Measurements from ENCODE around the gene ACBD4. TPM values are rescaled to one million over a fixed set of nuclear protein-coding genes. Genes with fewer than 3 reads are reported as not detected.

Gene ACBD4
- total RNA-seq, 4 donors from 2014 or later: 25.9 to 41.9 (median 28.2) TPM

DNA sequence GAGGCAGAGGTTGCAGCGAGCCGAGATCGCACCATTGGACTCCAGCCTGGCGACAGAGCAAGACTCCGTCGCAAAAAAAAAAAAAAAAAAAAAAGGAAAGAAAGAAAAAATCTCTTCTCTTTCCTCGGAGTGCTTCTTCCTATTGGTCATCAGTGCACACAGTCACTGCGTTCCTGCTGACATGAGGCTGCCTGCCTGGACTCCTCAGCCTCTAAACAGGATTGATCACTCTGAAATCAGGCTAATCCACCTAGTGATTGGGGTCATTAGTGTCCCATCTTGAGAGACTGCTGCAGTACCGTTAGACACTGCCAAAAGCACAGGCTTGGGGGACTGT is 34.0 kb upstream of the ACBD4 start:
- peaks cover 0 to 61% (median 21%) of the 10 kb centered on the region in 4 donors for H3K4me1 ChIP-seq
- no peaks in the 10 kb centered on the region for H3K27me3 ChIP-seq
- peaks cover 2 to 94% (median 58%) of the 10 kb centered on the region in 3 donors for H3K36me3 ChIP-seq
- DNase-seq (ENCODE audit: low spot score in 2 of 2): no peak
- H3K4me3 ChIP-seq: no peak overlapping the region
- H3K9me3 ChIP-seq: no peaks in the 10 kb centered on the region
- peak overlapping the region in 2 of 4 donors; percentile 55 to 76 for H3K27ac ChIP-seq
- TF ChIP-seq EP300 (IDR thresholded peaks at IDR 0.05): no peak
- TF ChIP-seq, protein P1, sequence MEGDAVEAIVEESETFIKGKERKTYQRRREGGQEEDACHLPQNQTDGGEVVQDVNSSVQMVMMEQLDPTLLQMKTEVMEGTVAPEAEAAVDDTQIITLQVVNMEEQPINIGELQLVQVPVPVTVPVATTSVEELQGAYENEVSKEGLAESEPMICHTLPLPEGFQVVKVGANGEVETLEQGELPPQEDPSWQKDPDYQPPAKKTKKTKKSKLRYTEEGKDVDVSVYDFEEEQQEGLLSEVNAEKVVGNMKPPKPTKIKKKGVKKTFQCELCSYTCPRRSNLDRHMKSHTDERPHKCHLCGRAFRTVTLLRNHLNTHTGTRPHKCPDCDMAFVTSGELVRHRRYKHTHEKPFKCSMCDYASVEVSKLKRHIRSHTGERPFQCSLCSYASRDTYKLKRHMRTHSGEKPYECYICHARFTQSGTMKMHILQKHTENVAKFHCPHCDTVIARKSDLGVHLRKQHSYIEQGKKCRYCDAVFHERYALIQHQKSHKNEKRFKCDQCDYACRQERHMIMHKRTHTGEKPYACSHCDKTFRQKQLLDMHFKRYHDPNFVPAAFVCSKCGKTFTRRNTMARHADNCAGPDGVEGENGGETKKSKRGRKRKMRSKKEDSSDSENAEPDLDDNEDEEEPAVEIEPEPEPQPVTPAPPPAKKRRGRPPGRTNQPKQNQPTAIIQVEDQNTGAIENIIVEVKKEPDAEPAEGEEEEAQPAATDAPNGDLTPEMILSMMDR (IDR thresholded peaks at IDR 0.05): no peak
- TF ChIP-seq POLR2A (IDR thresholded peaks at IDR 0.05): no peak
- WGBS, 2 donors: 20 to 73% methylated on average over 8 to 9 of the region's 9 CpGs

DNA sequence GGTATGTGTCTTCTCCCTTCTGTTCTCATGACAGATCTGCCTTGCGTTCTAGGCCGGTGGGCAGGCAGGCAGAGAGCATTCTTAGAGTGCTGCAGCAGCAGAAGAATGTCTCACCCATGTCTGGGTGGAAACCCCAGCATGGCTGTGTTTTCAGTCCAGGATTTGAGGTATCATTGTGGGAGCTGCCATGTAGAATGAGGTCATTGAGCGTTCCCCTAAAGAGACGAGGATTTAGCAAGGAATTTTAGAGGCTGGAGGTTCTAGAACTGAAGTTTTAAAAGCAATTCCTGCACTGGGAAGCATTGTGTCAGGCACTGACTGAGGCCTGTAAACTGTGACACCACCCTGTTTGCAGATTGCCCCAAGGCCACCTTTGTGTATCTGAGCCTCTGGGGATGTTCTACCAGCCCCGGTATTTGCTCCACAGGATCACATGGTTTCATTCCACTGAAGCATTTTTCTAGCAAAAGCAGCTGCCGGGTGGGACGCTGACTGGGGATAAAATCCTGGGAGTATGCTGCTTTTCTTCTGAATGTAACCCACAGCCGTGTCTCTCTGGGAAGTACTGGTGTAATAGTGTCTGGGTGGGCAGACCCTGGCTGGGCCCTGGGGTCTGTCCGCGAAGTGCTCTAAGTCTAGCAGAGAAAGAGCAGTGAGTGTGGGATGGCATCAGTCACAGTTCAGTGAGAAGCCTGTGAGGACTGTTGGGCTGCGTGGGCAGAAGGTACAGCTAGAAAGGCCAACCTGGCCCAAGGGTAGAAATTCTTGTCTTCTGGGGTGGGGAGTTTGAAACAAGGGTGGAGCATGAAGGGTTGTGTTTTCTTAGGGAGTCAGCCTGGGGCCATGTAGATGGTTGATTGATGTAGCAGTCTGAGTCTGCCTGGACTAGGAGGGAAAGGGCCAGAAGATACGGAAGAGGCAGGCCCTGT is 33.3 kb upstream of the ACBD4 start:
- Histone ChIP-seq H3K36me3 (peaks cover 2 to 94% (median 53%) of the 10 kb centered on the region in 3 donors), H3K4me3 (no peak overlapping the region), H3K9me3 (no peaks in the 10 kb centered on the region), H3K27me3 (no peaks in the 10 kb centered on the region), H3K27ac (peak overlapping the region in 2 of 4 donors; percentile 55 to 76), H3K4me1 (peaks cover 0 to 61% (median 22%) of the 10 kb centered on the region in 4 donors)
- WGBS, 2 donors: 62 to 66% methylated on average over 12 of the region's 12 CpGs
- no peak for DNase-seq (ENCODE audit: low spot score in 2 of 2)
- TF ChIP-seq EP300 (IDR thresholded peaks at IDR 0.05): no peak
- TF ChIP-seq, protein P1 (IDR thresholded peaks at IDR 0.05): no peak
- no peak for TF ChIP-seq POLR2A (IDR thresholded peaks at IDR 0.05)

DNA sequence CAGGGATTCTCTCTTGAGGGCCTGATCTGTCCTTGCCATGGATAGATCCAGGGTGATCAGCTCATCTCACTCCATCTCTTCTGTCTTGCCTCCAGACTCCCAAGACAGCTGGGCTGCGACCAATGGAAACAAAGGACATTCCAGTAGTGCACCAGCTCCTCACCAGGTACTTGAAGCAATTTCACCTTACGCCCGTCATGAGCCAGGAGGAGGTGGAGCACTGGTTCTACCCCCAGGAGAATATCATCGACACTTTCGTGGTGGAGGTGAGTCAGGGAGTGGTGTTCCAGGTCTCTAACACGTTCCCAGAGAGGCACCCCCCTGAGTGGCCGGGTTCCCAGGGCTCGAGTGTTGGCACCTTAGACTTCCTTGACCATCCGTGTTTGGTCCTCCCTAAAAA is 32.6 kb upstream of the ACBD4 start:
- peak overlapping the region in 2 of 4 donors; percentile 55 to 76 for H3K27ac ChIP-seq
- no peak for DNase-seq (ENCODE audit: low spot score in 2 of 2)
- TF ChIP-seq POLR2A (IDR thresholded peaks at IDR 0.05): no peak
- TF ChIP-seq EP300 (IDR thresholded peaks at IDR 0.05): no peak
- TF ChIP-seq, protein P1 (IDR thresholded peaks at IDR 0.05): no peak
- no peaks in the 10 kb centered on the region for H3K9me3 ChIP-seq
- H3K4me1 ChIP-seq: peaks cover 0 to 61% (median 22%) of the 10 kb centered on the region in 4 donors
- H3K27me3 ChIP-seq: no peaks in the 10 kb centered on the region
- no peak overlapping the region for H3K4me3 ChIP-seq
- 85 to 90% methylated on average over 9 of the region's 9 CpGs for WGBS, 2 donors
- peaks cover 2 to 94% (median 49%) of the 10 kb centered on the region in 3 donors for H3K36me3 ChIP-seq

DNA sequence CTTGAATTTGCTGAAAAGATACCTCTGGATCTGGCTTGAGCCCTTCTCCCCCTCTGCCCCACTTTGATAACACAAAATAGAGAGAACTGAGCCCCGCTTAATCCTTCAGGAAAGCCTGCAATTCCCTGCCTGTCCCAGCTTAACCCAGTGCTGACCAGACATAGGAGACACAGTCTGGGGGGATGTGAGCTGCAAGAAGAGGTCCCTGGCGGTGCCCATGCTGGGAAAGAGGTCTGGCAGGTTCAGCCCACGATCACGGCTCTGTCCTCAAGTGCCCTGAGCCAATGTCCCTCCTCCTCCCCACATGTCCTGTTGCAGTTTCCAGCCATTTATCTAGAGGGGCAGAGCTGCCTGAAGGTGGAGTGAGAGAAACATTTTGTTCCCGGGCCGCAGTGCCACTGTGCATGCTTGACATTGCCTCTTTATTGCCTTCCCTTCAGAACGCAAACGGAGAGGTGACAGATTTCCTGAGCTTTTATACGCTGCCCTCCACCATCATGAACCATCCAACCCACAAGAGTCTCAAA is 32.2 kb upstream of the ACBD4 start:
- Histone ChIP-seq H3K27ac (peak overlapping the region in 1 of 4 donors; percentile 55), H3K36me3 (peaks cover 2 to 94% (median 44%) of the 10 kb centered on the region in 3 donors), H3K9me3 (no peaks in the 10 kb centered on the region), H3K27me3 (no peaks in the 10 kb centered on the region), H3K4me3 (no peak overlapping the region), H3K4me1 (peaks cover 0 to 61% (median 18%) of the 10 kb centered on the region in 4 donors)
- no peak for DNase-seq (ENCODE audit: low spot score in 2 of 2)
- WGBS, 2 donors: 79 to 80% methylated on average over 9 of the region's 9 CpGs
- TF ChIP-seq EP300 (IDR thresholded peaks at IDR 0.05) (no peak), POLR2A (IDR thresholded peaks at IDR 0.05) (no peak)
- TF ChIP-seq, protein P1 (IDR thresholded peaks at IDR 0.05): no peak

DNA sequence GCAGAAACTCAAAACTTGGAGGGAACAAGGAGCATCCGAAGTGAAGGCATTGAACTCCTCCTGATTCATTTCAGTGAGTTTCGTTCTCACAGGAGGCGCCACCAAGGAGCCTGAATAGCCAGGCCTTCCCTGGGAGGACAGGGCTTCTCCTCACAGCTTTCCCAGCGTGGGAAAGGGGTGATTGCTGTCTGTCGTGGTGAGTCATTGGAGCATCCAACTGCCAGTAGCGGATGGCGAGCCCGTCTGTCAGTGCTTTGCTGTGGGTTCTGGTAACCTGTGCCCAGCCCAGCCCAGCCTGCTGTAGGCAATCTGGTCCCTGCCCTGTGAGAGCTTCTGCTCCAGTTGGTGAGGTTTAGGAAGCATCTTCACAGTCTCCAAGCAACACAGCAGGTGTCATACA is 31.5 kb upstream of the ACBD4 start:
- no peak for TF ChIP-seq POLR2A (IDR thresholded peaks at IDR 0.05)
- no peak for TF ChIP-seq EP300 (IDR thresholded peaks at IDR 0.05)
- TF ChIP-seq, protein P1 (IDR thresholded peaks at IDR 0.05): no peak
- Histone ChIP-seq H3K9me3 (no peaks in the 10 kb centered on the region), H3K36me3 (peaks cover 2 to 97% (median 41%) of the 10 kb centered on the region in 3 donors), H3K4me1 (peaks cover 0 to 61% (median 12%) of the 10 kb centered on the region in 4 donors), H3K27me3 (no peaks in the 10 kb centered on the region), H3K27ac (no peak overlapping the region), H3K4me3 (no peak overlapping the region)
- 81 to 88% methylated on average over 7 to 8 of the region's 8 CpGs for WGBS, 2 donors
- no peak for DNase-seq (ENCODE audit: low spot score in 2 of 2)

All from tibial nerve (tissue), 4 donors.